ENCODE data around the gene ZDHHC7. TPM values are rescaled to one million over a fixed set of nuclear protein-coding genes. Genes with fewer than 3 reads are reported as not detected.
A peak's percentile ranks its signal among the peaks of the same experiment; 100 is the strongest.

Gene ZDHHC7
- total and polyA plus RNA-seq, 2 donors = 31.1 to 49.7 TPM

- 57% methylated on average over 16 of the region's 16 CpGs for WGBS
- DNase-seq (ENCODE audit: extremely low spot score) = peak; percentile 41
- H3K4me1 ChIP-seq (ENCODE audit: insufficient read depth) = no peaks in the 10 kb centered on the region
- no peak overlapping the region for H3K27ac ChIP-seq (ENCODE audit: low read depth)
- H3K36me3 ChIP-seq (ENCODE audit: insufficient read depth) = no peaks in the 10 kb centered on the region
- H3K4me3 ChIP-seq (ENCODE audit: low read depth, low read length) = no peak overlapping the region
Observed at GRCh38 chr16:84967828-84968227, 43.5 kb downstream of the ZDHHC7 start.

- WGBS = 92% methylated on average over 43 of the region's 43 CpGs
- DNase-seq (ENCODE audit: extremely low spot score) = no peak
- H3K36me3 ChIP-seq (ENCODE audit: insufficient read depth) = no peaks in the 10 kb centered on the region
- H3K4me1 ChIP-seq (ENCODE audit: insufficient read depth) = no peaks in the 10 kb centered on the region
- no peak overlapping the region for H3K4me3 ChIP-seq (ENCODE audit: low read depth, low read length)
- no peak overlapping the region for H3K27ac ChIP-seq (ENCODE audit: low read depth)
Observed at GRCh38 chr16:84965428-84966415, 45.6 kb downstream of the ZDHHC7 start.

- H3K4me1 ChIP-seq (ENCODE audit: insufficient read depth) = no peaks in the 10 kb centered on the region
- no peak overlapping the region for H3K27ac ChIP-seq (ENCODE audit: low read depth)
- DNase-seq (ENCODE audit: extremely low spot score) = no peak
- 90% methylated on average over 19 of the region's 19 CpGs for WGBS
- no peaks in the 10 kb centered on the region for H3K36me3 ChIP-seq (ENCODE audit: insufficient read depth)
- H3K4me3 ChIP-seq (ENCODE audit: low read depth, low read length) = no peak overlapping the region
Observed at GRCh38 chr16:84964386-84965128, 46.8 kb downstream of the ZDHHC7 start.

GRCh38 chr16:84963066-84963465 is 48.3 kb downstream of the ZDHHC7 start:
- Histone ChIP-seq H3K27ac (ENCODE audit: low read depth) (no peak overlapping the region), H3K4me3 (ENCODE audit: low read depth, low read length) (no peak overlapping the region), H3K36me3 (ENCODE audit: insufficient read depth) (no peaks in the 10 kb centered on the region), H3K4me1 (ENCODE audit: insufficient read depth) (no peaks in the 10 kb centered on the region)
- DNase-seq (ENCODE audit: extremely low spot score) = no peak
- WGBS = 83% methylated on average over 8 of the region's 8 CpGs

GRCh38 chr16:84960942-84961341 is 50.4 kb downstream of the ZDHHC7 start:
- no peak for DNase-seq (ENCODE audit: extremely low spot score)
- H3K4me1 ChIP-seq (ENCODE audit: insufficient read depth) = no peaks in the 10 kb centered on the region
- H3K4me3 ChIP-seq (ENCODE audit: low read depth, low read length) = no peak overlapping the region
- WGBS = 80% methylated on average over 4 of the region's 4 CpGs
- H3K27ac ChIP-seq (ENCODE audit: low read depth) = no peak overlapping the region
- H3K36me3 ChIP-seq (ENCODE audit: insufficient read depth) = no peaks in the 10 kb centered on the region

GRCh38 chr16:84959784-84960417 is 51.4 kb downstream of the ZDHHC7 start:
- no peak overlapping the region for H3K27ac ChIP-seq (ENCODE audit: low read depth)
- 92% methylated on average over 17 of the region's 17 CpGs for WGBS
- H3K36me3 ChIP-seq (ENCODE audit: insufficient read depth) = no peaks in the 10 kb centered on the region
- DNase-seq (ENCODE audit: extremely low spot score) = no peak
- H3K4me3 ChIP-seq (ENCODE audit: low read depth, low read length) = no peak overlapping the region
- H3K4me1 ChIP-seq (ENCODE audit: insufficient read depth) = no peaks in the 10 kb centered on the region

- H3K36me3 ChIP-seq (ENCODE audit: insufficient read depth) = no peaks in the 10 kb centered on the region
- no peak overlapping the region for H3K4me3 ChIP-seq (ENCODE audit: low read depth, low read length)
- H3K27ac ChIP-seq (ENCODE audit: low read depth) = no peak overlapping the region
- H3K4me1 ChIP-seq (ENCODE audit: insufficient read depth) = no peaks in the 10 kb centered on the region
- 94% methylated on average over 13 of the region's 13 CpGs for WGBS
- no peak for DNase-seq (ENCODE audit: extremely low spot score)
Observed at GRCh38 chr16:84959045-84959576, 52.2 kb downstream of the ZDHHC7 start.

- no peaks in the 10 kb centered on the region for H3K4me1 ChIP-seq (ENCODE audit: insufficient read depth)
- no peak for DNase-seq (ENCODE audit: extremely low spot score)
- H3K4me3 ChIP-seq (ENCODE audit: low read depth, low read length) = no peak overlapping the region
- WGBS = 96% methylated on average over 1 of the region's 1 CpG
- H3K27ac ChIP-seq (ENCODE audit: low read depth) = no peak overlapping the region
- H3K36me3 ChIP-seq (ENCODE audit: insufficient read depth) = no peaks in the 10 kb centered on the region
Observed at GRCh38 chr16:84957792-84958191, 53.5 kb downstream of the ZDHHC7 start.

GRCh38 chr16:84957192-84957591 is 54.1 kb downstream of the ZDHHC7 start:
- DNase-seq (ENCODE audit: extremely low spot score) = no peak
- Histone ChIP-seq H3K27ac (ENCODE audit: low read depth) (no peak overlapping the region), H3K4me3 (ENCODE audit: low read depth, low read length) (no peak overlapping the region), H3K4me1 (ENCODE audit: insufficient read depth) (no peaks in the 10 kb centered on the region), H3K36me3 (ENCODE audit: insufficient read depth) (no peaks in the 10 kb centered on the region)
- 94% methylated on average over 5 of the region's 5 CpGs for WGBS

- Histone ChIP-seq H3K36me3 (ENCODE audit: insufficient read depth) (no peaks in the 10 kb centered on the region), H3K4me1 (ENCODE audit: insufficient read depth) (no peaks in the 10 kb centered on the region), H3K4me3 (ENCODE audit: low read depth, low read length) (no peak overlapping the region), H3K27ac (ENCODE audit: low read depth) (no peak overlapping the region)
- 87% methylated on average over 6 of the region's 6 CpGs for WGBS
- DNase-seq (ENCODE audit: extremely low spot score) = no peak
Observed at GRCh38 chr16:84955427-84955826, 55.9 kb downstream of the ZDHHC7 start.

GRCh38 chr16:84953190-84953746 is 58.1 kb downstream of the ZDHHC7 start:
- H3K4me3 ChIP-seq (ENCODE audit: low read depth, low read length) = no peak overlapping the region
- no peaks in the 10 kb centered on the region for H3K36me3 ChIP-seq (ENCODE audit: insufficient read depth)
- DNase-seq (ENCODE audit: extremely low spot score) = no peak
- 61% methylated on average over 9 of the region's 9 CpGs for WGBS
- no peaks in the 10 kb centered on the region for H3K4me1 ChIP-seq (ENCODE audit: insufficient read depth)
- H3K27ac ChIP-seq (ENCODE audit: low read depth) = peak overlapping the region; percentile 44

GRCh38 chr16:84952335-84953189 is 58.8 kb downstream of the ZDHHC7 start:
- WGBS = 16% methylated on average over 12 of the region's 12 CpGs

More at GRCh38 chr16:84952335-84953189, 58.8 kb downstream of the ZDHHC7 start:
- no peaks in the 10 kb centered on the region for H3K4me1 ChIP-seq (ENCODE audit: insufficient read depth)
- DNase-seq (ENCODE audit: extremely low spot score) = peak; percentile 74
- no peaks in the 10 kb centered on the region for H3K36me3 ChIP-seq (ENCODE audit: insufficient read depth)
- no peak overlapping the region for H3K27ac ChIP-seq (ENCODE audit: low read depth)
- H3K4me3 ChIP-seq (ENCODE audit: low read depth, low read length) = no peak overlapping the region

Data from urinary bladder (tissue), 4 donors.